ENCODE data around the gene FANCC. TPM values are rescaled to one million over a fixed set of nuclear protein-coding genes. Genes with fewer than 3 reads are reported as not detected.
A peak's percentile ranks its signal among the peaks of the same experiment; 100 is the strongest.

Gene FANCC
- total RNA-seq, 2 donors from 2014 or later = 10.5 to 23.6 TPM

- TF ChIP-seq CTCF (IDR thresholded peaks at IDR 0.05) = no peak
- H3K27ac ChIP-seq = no peak overlapping the region
Observed at GRCh38 chr9:95171596-95171995, 145.9 kb downstream of the FANCC start.

GRCh38 chr9:95171001-95171400, 146.5 kb downstream of the FANCC start:
- Histone ChIP-seq H3K36me3 (no peaks in the 10 kb centered on the region), H3K4me3 (no peak overlapping the region), H3K27me3 (no peaks in the 10 kb centered on the region), H3K9ac (ENCODE audit: low read depth in 2 of 2, low read length in 2 of 2) (no peak overlapping the region), H3K9me3 (no peaks in the 10 kb centered on the region), H3K27ac (no peak overlapping the region), H3K4me1 (no peaks in the 10 kb centered on the region)
- intact Hi-C loops (cut with DNase I) = no loop called here
- no peak for TF ChIP-seq CTCF (IDR thresholded peaks at IDR 0.05)
- DNase-seq = no peak

More at GRCh38 chr9:95171596-95171995, 145.9 kb downstream of the FANCC start:
- no peaks in the 10 kb centered on the region for H3K9me3 ChIP-seq
- no peak for DNase-seq
- intact Hi-C loops (cut with DNase I) = no loop called here
- no peak overlapping the region for H3K9ac ChIP-seq (ENCODE audit: low read depth in 2 of 2, low read length in 2 of 2)
- no peaks in the 10 kb centered on the region for H3K4me1 ChIP-seq
- no peaks in the 10 kb centered on the region for H3K27me3 ChIP-seq
- no peak overlapping the region for H3K4me3 ChIP-seq
- H3K36me3 ChIP-seq = no peaks in the 10 kb centered on the region

GRCh38 chr9:95167998-95168397, 149.5 kb downstream of the FANCC start:
- DNase-seq = peak; percentile 75
- Histone ChIP-seq H3K27ac (no peak overlapping the region), H3K36me3 (no peaks in the 10 kb centered on the region), H3K4me3 (no peak overlapping the region), H3K9me3 (no peaks in the 10 kb centered on the region), H3K4me1 (no peaks in the 10 kb centered on the region), H3K9ac (ENCODE audit: low read depth in 2 of 2, low read length in 2 of 2) (no peak overlapping the region), H3K27me3 (no peaks in the 10 kb centered on the region)
- TF ChIP-seq CTCF (IDR thresholded peaks at IDR 0.05) = peak; percentile 82
- intact Hi-C loops (cut with DNase I) = no loop called here

GRCh38 chr9:95165004-95165403, 152.5 kb downstream of the FANCC start:
- H3K9ac ChIP-seq (ENCODE audit: low read depth in 2 of 2, low read length in 2 of 2) = no peak overlapping the region
- no peak for TF ChIP-seq CTCF (IDR thresholded peaks at IDR 0.05)
- H3K36me3 ChIP-seq = no peaks in the 10 kb centered on the region
- H3K27me3 ChIP-seq = no peaks in the 10 kb centered on the region
- no peaks in the 10 kb centered on the region for H3K4me1 ChIP-seq
- intact Hi-C loops (cut with DNase I) = no loop called here
- H3K27ac ChIP-seq = no peak overlapping the region
- DNase-seq = no peak
- H3K9me3 ChIP-seq = no peaks in the 10 kb centered on the region
- no peak overlapping the region for H3K4me3 ChIP-seq

- intact Hi-C loops (cut with DNase I) = no loop called here
- H3K36me3 ChIP-seq = no peaks in the 10 kb centered on the region
Observed at GRCh38 chr9:95157481-95158151, 159.9 kb downstream of the FANCC start.

More at GRCh38 chr9:95157481-95158151, 159.9 kb downstream of the FANCC start:
- H3K9ac ChIP-seq (ENCODE audit: low read depth in 2 of 2, low read length in 2 of 2) = no peak overlapping the region
- no peak for TF ChIP-seq CTCF (IDR thresholded peaks at IDR 0.05)
- no peak overlapping the region for H3K4me3 ChIP-seq
- peak overlapping the region; percentile 4 for H3K27ac ChIP-seq
- DNase-seq = peak; percentile 47
- H3K9me3 ChIP-seq = no peaks in the 10 kb centered on the region
- no peaks in the 10 kb centered on the region for H3K4me1 ChIP-seq
- no peaks in the 10 kb centered on the region for H3K27me3 ChIP-seq
